Measurements from ENCODE around the gene DMD. TPM values are rescaled to one million over a fixed set of nuclear protein-coding genes. Genes with fewer than 3 reads are reported as not detected.

DMD gene
- total and polyA plus RNA-seq, 2 of the 8 experiments (the other 6 are each of a cell fraction or from before 2014, with no cell fraction given) = 4.8 to 7.4 TPM

- no peak for FAIRE-seq
Observed at GRCh38 chrX:31178769-31179125, 2032.6 kb downstream of the DMD start.

More at GRCh38 chrX:31178769-31179125, 2032.6 kb downstream of the DMD start:
- Histone ChIP-seq H3K56ac (replicated peaks; ENCODE audit: insufficient read length, low read depth, low read length) (no peak overlapping the region), H3K4ac (replicated peaks; ENCODE audit: insufficient read length, low read depth, low read length) (no peak overlapping the region), H4K91ac (replicated peaks; ENCODE audit: insufficient read length, low read length) (no peak overlapping the region), H3K27ac (ENCODE audit: low read depth, low read length) (no peak overlapping the region), H4K5ac (ENCODE audit: insufficient read length, low read depth, low read length) (no peak overlapping the region), H3K9me3 (ENCODE audit: insufficient read depth in 2 of 2, low read depth in 1 of 2, low read length in 1 of 2) (no peaks in the 10 kb centered on the region), H2BK20ac (ENCODE audit: low read length) (no peak overlapping the region), H3K4me1 (replicated peaks in 1 of 4; ENCODE audit: control insufficient read depth in 3 of 4, insufficient read depth in 4 of 4, low read length in 3 of 4) (no peaks in the 10 kb centered on the region), H3K79me1 (ENCODE audit: low read depth, low read length) (no peaks in the 10 kb centered on the region), H2AK5ac (ENCODE audit: low read depth, low read length) (no peak overlapping the region), H3K18ac (ENCODE audit: extremely low read depth, low read length) (no peak overlapping the region), H2BK12ac (ENCODE audit: low read depth, low read length) (no peak overlapping the region), H3K4me3 (ENCODE audit: extremely low read depth in 1 of 4, insufficient read depth in 2 of 4, low read depth in 3 of 4, low read length in 4 of 4) (no peak overlapping the region), H3K23ac (ENCODE audit: insufficient read length) (no peak overlapping the region), H4K20me1 (replicated peaks in 1 of 2; ENCODE audit: control insufficient read depth in 1 of 2, insufficient read depth in 2 of 2, low read length in 2 of 2) (no peaks in the 10 kb centered on the region), H2BK15ac (ENCODE audit: low read length) (no peak overlapping the region), H3K79me2 (ENCODE audit: control insufficient read depth in 1 of 2, insufficient read depth in 2 of 2, low read length in 2 of 2) (no peaks in the 10 kb centered on the region), H2AFZ (ENCODE audit: low read length) (no peak overlapping the region), H2BK120ac (replicated peaks; ENCODE audit: low read depth, low read length) (no peak overlapping the region), H4K8ac (ENCODE audit: extremely low read depth, insufficient read depth, low read length) (no peak overlapping the region), H3K9ac (replicated peaks in 1 of 4; ENCODE audit: extremely low read depth in 1 of 4, low read depth in 3 of 4, low read length in 3 of 4) (no peak overlapping the region), H3K4me2 (ENCODE audit: insufficient read depth in 1 of 2, low read depth in 2 of 2, low read length in 2 of 2) (no peak overlapping the region), H3K23me2 (ENCODE audit: low read depth, low read length) (no peaks in the 10 kb centered on the region), H3K27me3 (replicated peaks in 1 of 4; ENCODE audit: control insufficient read depth in 3 of 4, extremely low read depth in 1 of 4, insufficient read depth in 3 of 4, low read length in 3 of 4) (no peaks in the 10 kb centered on the region), H3K14ac (ENCODE audit: insufficient read length) (no peak overlapping the region), H3K36me3 (ENCODE audit: control insufficient read depth in 2 of 4, insufficient read depth in 4 of 4, low read length in 3 of 4) (no peaks in the 10 kb centered on the region; a peak in 1 of 8 replicates), H2BK5ac (ENCODE audit: low read depth, low read length) (no peak overlapping the region)
- ChIA-PET POLR2A (ENCODE audit: partially characterized antibody) (no interaction called here), CTCF (ENCODE audit: partially characterized antibody) (no interaction called here)
- TF ChIP-seq SRF (IDR thresholded peaks at IDR 0.05; ENCODE audit: low read depth, low read length) (no peak), JUN (IDR thresholded peaks at IDR 0.05; ENCODE audit: low read depth, low read length) (no peak), MAFK (IDR thresholded peaks at IDR 0.05; ENCODE audit: low read depth, low read length) (no peak), EP300 (IDR thresholded peaks at IDR 0.05; ENCODE audit: borderline replicate concordance in 1 of 2, low read depth in 2 of 2, low read length in 2 of 2) (no peak), CEBPB (IDR thresholded peaks at IDR 0.05; ENCODE audit: low read depth, low read length) (no peak), ASH2L (IDR thresholded peaks at IDR 0.05; ENCODE audit: low read length) (no peak), RFX5 (IDR thresholded peaks at IDR 0.05; ENCODE audit: borderline replicate concordance, low read depth, low read length) (no peak), HDAC2 (IDR thresholded peaks at IDR 0.05; ENCODE audit: borderline replicate concordance in 1 of 2, low read depth in 2 of 2, low read length in 2 of 2) (no peak), RAD21 (IDR thresholded peaks at IDR 0.05 in 1 of 2, conservative IDR thresholded peaks at IDR 0.05 in 1 of 2; ENCODE audit: low read depth in 2 of 2, low read length in 2 of 2) (no peak), FOSL1 (IDR thresholded peaks at IDR 0.05; ENCODE audit: insufficient read depth, low read depth, low read length) (no peak), TCF12 (IDR thresholded peaks at IDR 0.05; ENCODE audit: low read depth, low read length) (no peak)
- TF ChIP-seq, protein P1, sequence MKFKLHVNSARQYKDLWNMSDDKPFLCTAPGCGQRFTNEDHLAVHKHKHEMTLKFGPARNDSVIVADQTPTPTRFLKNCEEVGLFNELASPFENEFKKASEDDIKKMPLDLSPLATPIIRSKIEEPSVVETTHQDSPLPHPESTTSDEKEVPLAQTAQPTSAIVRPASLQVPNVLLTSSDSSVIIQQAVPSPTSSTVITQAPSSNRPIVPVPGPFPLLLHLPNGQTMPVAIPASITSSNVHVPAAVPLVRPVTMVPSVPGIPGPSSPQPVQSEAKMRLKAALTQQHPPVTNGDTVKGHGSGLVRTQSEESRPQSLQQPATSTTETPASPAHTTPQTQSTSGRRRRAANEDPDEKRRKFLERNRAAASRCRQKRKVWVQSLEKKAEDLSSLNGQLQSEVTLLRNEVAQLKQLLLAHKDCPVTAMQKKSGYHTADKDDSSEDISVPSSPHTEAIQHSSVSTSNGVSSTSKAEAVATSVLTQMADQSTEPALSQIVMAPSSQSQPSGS (IDR thresholded peaks at IDR 0.05; ENCODE audit: low read length) = no peak
- TF ChIP-seq, protein P2, sequence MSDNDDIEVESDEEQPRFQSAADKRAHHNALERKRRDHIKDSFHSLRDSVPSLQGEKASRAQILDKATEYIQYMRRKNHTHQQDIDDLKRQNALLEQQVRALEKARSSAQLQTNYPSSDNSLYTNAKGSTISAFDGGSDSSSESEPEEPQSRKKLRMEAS (IDR thresholded peaks at IDR 0.05) = no peak
- no peak for DNase-seq (ENCODE audit: low read depth in 1 of 2, low spot score in 2 of 2)
- 95% methylated on average over 2 of the region's 2 CpGs; no CpG with 5 or more reads in 1 of the 2 experiments for WGBS, 2 experiments (ENCODE audit: extremely low coverage in 1 of 2, insufficient coverage in 1 of 2, insufficient read length in 1 of 2, insufficient replicate concordance in 2 of 2, low coverage in 1 of 2, low lambda C conversion rate in 2 of 2, missing lambda C conversion rate in 1 of 2)

Data from H1 (cell line).